Testis (tissue), 2 donors: ENCODE data around the gene ZKSCAN3.

ENCODE experiments used
- CTCF ChIP-seq, 3 experiments: fragments of 450-650 bp in 2 of 3; fragments of 200-600 bp in 1 of 3; sonication (generic) in 1 of 3; IDR thresholded peaks; one replicate each; pipeline ENCODE4 v1.5.1; 2016 to 2019; ENCODE audit warnings: antibody characterized with exemption in 3 of 3, mild to moderate bottlenecking in 2 of 3, moderate library complexity in 1 of 3
- POLR2A ChIP-seq: fragments of 450-650 bp; IDR thresholded peaks from one replicate; pipeline ENCODE4 v1.6.1; 2017; ENCODE audit warnings: antibody characterized with exemption, mild to moderate bottlenecking, moderate library complexity

- no peak for TF ChIP-seq POLR2A
- no peak for TF ChIP-seq CTCF (IDR thresholded peaks at IDR 0.05)
Measured at GRCh38 chr6:28371706-28372451, 22.1 kb downstream of the ZKSCAN3 start.
